ENCODE measurements around the gene SERPINE2. TPM values are rescaled to one million over a fixed set of nuclear protein-coding genes. Genes with fewer than 3 reads are reported as not detected.

SERPINE2 gene
- total RNA-seq, 1 donor, result 658 TPM

- Histone ChIP-seq H2AFZ (ENCODE audit: low read length) (peak within 1 kb of the TSS; percentile 81), H3K9me3 (ENCODE audit: low read depth, low read length) (no peaks in the 10 kb centered on the region), H3K27me3 (ENCODE audit: insufficient read depth, low read length) (no peaks in the 10 kb centered on the region), H3K4me1 (ENCODE audit: insufficient read depth, low read length) (peaks cover 18% of the 10 kb centered on the region), H3K4me2 (ENCODE audit: insufficient read depth, low read length) (peak within 1 kb of the TSS; percentile 82), H4K20me1 (ENCODE audit: insufficient read depth, low read length) (peaks cover 14% of the 10 kb centered on the region), H3K36me3 (ENCODE audit: insufficient read depth, low read length) (no peaks in the 10 kb centered on the region), H3K79me2 (ENCODE audit: insufficient read depth, low read length) (peaks cover 43% of the 10 kb centered on the region), H3K27ac (ENCODE audit: low read depth, low read length) (peak within 1 kb of the TSS; percentile 78), H3K4me3 (ENCODE audit: insufficient read depth, low read length) (peak within 1 kb of the TSS; percentile 93)
- peak; percentile 99 for DNase-seq (ENCODE audit: insufficient read length, low spot score, missing footprints)
- TF ChIP-seq CTCF (IDR thresholded peaks at IDR 0.05; ENCODE audit: extremely low read depth, low read depth, low read length), result no peak
Observed at GRCh38 chr2:223944703-223945531, 94.2 kb downstream of the SERPINE2 start, which contains the start of gene WDFY1. WDFY1 (minus strand) TSS chr2:223945335; CDS start chr2:223945284, 51 bp downstream.

DNA sequence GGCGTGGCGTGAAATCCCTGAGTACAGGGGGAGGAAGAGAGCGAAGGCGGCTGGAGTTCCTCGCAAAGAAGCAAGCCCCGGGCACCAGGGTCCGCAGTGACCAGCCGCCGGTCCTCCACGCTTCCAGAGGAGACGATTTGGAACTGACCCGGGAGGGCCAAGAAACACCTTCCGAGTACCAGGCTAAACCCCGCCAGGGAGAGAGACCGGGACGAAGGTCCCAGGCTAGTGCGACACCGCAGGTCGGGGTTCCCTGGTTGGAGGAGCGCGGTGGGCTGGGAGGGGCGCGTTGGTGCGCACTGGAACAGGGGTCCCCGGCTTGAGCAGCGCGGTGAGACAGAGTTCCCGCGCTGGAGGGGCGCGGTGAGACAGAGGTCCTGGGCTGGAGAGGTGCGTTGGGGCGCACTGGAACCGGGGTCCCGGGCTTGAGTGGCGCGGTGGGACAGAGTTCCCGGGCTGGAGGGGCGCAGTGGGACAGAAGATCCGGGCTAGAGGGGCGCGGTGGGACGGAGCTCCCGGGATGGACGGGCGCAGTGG lies 94.9 kb downstream of the SERPINE2 start:
- H3K79me2 ChIP-seq (ENCODE audit: insufficient read depth, low read length), result peaks cover 50% of the 10 kb centered on the region

GRCh38 chr2:223943561-223944008 lies 95.5 kb downstream of the SERPINE2 start:
- Histone ChIP-seq H3K4me1 (ENCODE audit: insufficient read depth, low read length) (peaks cover 21% of the 10 kb centered on the region), H2AFZ (ENCODE audit: low read length) (no peak overlapping the region), H3K9me3 (ENCODE audit: low read depth, low read length) (no peaks in the 10 kb centered on the region), H3K4me3 (ENCODE audit: insufficient read depth, low read length) (peak overlapping the region; percentile 93), H3K36me3 (ENCODE audit: insufficient read depth, low read length) (no peaks in the 10 kb centered on the region), H3K4me2 (ENCODE audit: insufficient read depth, low read length) (peak overlapping the region; percentile 82), H3K79me2 (ENCODE audit: insufficient read depth, low read length) (peaks cover 56% of the 10 kb centered on the region), H3K27me3 (ENCODE audit: insufficient read depth, low read length) (no peaks in the 10 kb centered on the region), H3K27ac (ENCODE audit: low read depth, low read length) (peak overlapping the region; percentile 78), H4K20me1 (ENCODE audit: insufficient read depth, low read length) (peaks cover 23% of the 10 kb centered on the region)
- peak; percentile 89 for DNase-seq (ENCODE audit: insufficient read length, low spot score, missing footprints)
- TF ChIP-seq CTCF (IDR thresholded peaks at IDR 0.05; ENCODE audit: extremely low read depth, low read depth, low read length), result no peak

More for the DNA sequence above, 94.9 kb downstream of the SERPINE2 start:
- H3K27ac ChIP-seq (ENCODE audit: low read depth, low read length), result peak overlapping the region; percentile 78
- no peaks in the 10 kb centered on the region for H3K9me3 ChIP-seq (ENCODE audit: low read depth, low read length)
- peak; percentile 77 for DNase-seq (ENCODE audit: insufficient read length, low spot score, missing footprints)
- H3K27me3 ChIP-seq (ENCODE audit: insufficient read depth, low read length), result no peaks in the 10 kb centered on the region
- no peak for TF ChIP-seq CTCF (IDR thresholded peaks at IDR 0.05; ENCODE audit: extremely low read depth, low read depth, low read length)
- peaks cover 18% of the 10 kb centered on the region for H4K20me1 ChIP-seq (ENCODE audit: insufficient read depth, low read length)
- peak overlapping the region; percentile 93 for H3K4me3 ChIP-seq (ENCODE audit: insufficient read depth, low read length)
- peaks cover 20% of the 10 kb centered on the region for H3K4me1 ChIP-seq (ENCODE audit: insufficient read depth, low read length)
- H2AFZ ChIP-seq (ENCODE audit: low read length), result peak overlapping the region; percentile 45
- peak overlapping the region; percentile 82 for H3K4me2 ChIP-seq (ENCODE audit: insufficient read depth, low read length)
- no peaks in the 10 kb centered on the region for H3K36me3 ChIP-seq (ENCODE audit: insufficient read depth, low read length)

DNA sequence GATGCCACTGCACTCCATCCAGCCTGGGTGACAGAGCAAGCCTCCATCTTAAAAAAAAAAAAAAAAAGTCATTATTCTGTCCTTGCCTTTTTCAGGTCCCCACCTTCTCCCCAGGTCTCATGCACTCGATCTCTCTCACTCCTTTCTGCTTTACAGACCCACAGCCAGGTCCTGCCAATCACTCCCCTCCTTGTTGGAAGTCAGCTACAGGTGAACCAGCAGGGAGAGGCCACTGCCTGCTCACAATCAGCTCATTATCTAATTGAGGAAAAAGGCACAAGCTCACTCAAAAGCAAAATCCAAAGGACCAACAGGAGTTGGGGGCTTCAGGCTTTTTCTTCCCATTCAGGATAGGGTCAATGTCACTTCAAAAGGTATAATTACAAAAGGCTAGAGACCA lies 96.0 kb downstream of the SERPINE2 start:
- Histone ChIP-seq H2AFZ (ENCODE audit: low read length) (no peak overlapping the region), H3K36me3 (ENCODE audit: insufficient read depth, low read length) (no peaks in the 10 kb centered on the region), H3K4me3 (ENCODE audit: insufficient read depth, low read length) (peak overlapping the region; percentile 93), H3K4me2 (ENCODE audit: insufficient read depth, low read length) (peak overlapping the region; percentile 82), H3K27me3 (ENCODE audit: insufficient read depth, low read length) (no peaks in the 10 kb centered on the region), H3K4me1 (ENCODE audit: insufficient read depth, low read length) (peaks cover 21% of the 10 kb centered on the region), H4K20me1 (ENCODE audit: insufficient read depth, low read length) (peaks cover 25% of the 10 kb centered on the region), H3K9me3 (ENCODE audit: low read depth, low read length) (no peaks in the 10 kb centered on the region), H3K27ac (ENCODE audit: low read depth, low read length) (peak overlapping the region; percentile 78), H3K79me2 (ENCODE audit: insufficient read depth, low read length) (peaks cover 61% of the 10 kb centered on the region)
- no peak for TF ChIP-seq CTCF (IDR thresholded peaks at IDR 0.05; ENCODE audit: extremely low read depth, low read depth, low read length)
- no peak for DNase-seq (ENCODE audit: insufficient read length, low spot score, missing footprints)
